GM18873 (cell line): ENCODE results near the gene ZFYVE27.

ENCODE experiments used
- ATAC-seq: cut with Tn5 transposase; IDR thresholded peaks from one replicate; pipeline ENCODE4 v1.9.1; 2021; ENCODE audit warnings: mild to moderate bottlenecking, moderate library complexity, moderate number of reproducible peaks; ENCODE audit not compliant: unreplicated experiment, low FRiP score

The ZFYVE27 gene

GRCh38 chr10:97785231-97785630 lies 48.3 kb downstream of the ZFYVE27 start:
- ATAC-seq: no peak

DNA sequence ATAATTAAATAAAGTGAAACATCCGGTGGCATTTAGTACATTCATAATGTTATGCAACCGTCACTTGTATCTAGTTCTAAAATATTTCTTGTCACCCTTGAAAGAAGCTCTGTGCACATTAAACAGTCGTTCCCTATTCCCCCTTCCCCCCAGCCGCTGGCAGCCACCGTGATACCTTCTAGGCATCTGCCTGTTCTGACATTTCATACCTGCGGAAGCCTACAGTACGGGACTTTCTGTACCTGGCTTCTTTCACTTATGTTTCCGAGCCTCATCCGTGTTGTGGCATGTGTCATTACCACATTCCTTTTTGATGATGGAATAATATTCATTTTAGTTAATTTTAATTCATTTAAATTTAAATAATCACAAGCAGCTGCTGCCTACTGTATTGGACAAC lies 48.8 kb downstream of the ZFYVE27 start:
- ATAC-seq: no peak

DNA sequence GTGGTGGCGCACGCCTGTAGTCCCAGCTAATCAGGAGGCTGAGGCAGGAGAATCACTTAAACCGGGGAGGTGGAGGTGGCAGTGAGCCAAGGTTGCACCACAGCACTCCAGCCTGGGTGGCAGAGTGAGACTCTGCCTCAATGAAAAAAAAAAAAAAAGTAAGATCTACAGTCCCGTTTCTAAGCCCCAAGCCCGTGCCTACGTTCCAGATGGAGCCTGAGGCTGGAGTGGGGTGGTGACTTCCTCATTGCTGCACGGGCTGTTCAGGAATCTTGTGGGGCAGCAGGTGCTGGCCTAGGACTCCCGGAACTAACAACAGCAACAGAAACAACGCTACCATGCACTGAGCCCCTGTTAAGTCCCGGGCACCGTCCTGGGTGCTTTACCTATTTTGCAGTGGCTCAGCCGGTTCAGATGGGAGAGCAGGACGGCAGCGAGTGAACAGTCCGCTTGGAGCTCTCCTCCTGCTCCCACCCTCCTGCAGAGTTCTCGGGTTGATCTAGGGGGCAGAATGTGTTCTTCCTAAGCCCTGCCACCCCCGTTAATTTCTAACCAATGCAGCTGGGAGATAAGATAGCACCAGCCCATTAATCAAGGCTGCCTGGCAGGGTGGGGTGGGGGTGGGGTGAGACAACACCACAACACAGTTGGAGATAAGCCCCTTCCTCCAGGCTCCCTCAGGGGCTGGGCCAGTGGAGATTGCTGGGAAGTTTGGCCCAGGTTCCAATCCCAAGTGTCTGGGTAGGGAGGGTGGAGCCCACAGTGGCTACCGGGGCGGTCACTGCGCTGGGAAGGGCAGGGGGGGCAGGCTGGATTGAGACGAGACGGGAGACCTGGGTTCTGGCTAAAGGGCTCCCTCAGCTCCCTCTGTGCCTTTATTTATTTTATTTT lies 51.9 kb downstream of the ZFYVE27 start:
- no peak for ATAC-seq

- no peak for ATAC-seq
Observed at GRCh38 chr10:97789770-97790397, 53.0 kb downstream of the ZFYVE27 start.

DNA sequence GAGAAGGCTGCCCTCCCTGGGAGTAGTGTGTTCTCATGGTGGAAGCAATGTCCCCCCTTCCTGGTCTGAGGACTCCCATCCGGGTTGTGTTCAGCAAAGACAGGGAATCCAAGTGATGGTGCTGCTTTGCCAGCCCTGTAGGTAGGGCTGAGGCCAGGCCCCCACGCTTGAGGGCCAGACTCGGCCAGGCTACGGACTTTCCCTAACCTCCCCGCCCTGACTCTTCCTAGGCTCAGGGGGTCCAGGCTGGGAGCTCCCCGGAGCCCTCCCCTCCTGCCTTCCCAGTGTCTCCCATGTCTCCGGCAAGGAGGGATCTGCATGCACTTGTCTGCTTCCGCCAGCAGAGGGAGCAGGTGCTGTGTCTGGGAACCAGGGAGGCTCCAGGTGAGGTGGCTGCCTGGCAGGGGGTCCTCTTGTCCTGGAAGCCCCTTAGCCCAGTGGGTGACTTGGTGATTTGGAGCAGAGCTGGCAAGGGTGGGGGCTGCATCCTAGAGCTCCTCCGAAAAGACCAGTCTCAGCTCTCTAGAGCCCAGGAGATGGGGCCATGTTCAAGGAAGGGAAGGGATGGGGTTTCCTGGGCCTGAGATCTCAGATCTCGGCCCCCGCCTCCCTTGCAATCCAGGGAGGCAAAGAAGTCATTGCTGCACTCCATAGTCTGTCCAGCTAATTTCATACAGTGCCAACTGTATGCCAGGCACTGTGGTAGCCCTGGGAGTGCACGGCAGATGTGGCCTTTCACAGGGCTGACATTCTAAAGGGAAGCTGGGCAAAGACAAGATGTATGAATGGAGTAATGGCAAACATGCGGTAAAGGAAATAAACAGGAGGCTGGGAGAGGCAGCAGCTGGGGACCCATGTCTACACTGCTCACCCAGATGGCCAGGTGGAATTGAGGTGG lies 55.1 kb downstream of the ZFYVE27 start:
- no peak for ATAC-seq

- no peak for ATAC-seq
Observed at GRCh38 chr10:97795886-97796285, 59.0 kb downstream of the ZFYVE27 start.

GRCh38 chr10:97796651-97797050 lies 59.7 kb downstream of the ZFYVE27 start:
- no peak for ATAC-seq

- no peak for ATAC-seq
Observed at GRCh38 chr10:97798958-97799610, 62.2 kb downstream of the ZFYVE27 start.

DNA sequence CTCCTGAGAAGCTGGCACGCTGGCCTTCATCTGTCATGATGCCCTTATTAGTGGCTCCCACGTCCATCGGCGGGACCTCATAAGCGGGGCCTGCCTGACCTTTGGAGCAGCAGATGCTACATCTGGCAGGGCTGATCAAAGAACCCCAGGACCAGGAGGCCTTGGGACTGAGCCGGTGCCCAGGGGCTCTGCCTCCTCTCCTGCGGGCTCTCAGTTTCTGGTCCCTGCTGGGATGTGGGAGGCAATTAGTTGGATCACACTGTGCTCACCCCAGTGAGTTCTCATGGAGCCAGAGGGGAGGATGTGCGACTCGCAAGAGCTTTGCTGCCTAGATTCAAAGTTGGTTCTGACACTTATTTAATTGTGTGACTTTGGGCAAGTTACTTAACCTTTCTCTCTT lies 63.5 kb downstream of the ZFYVE27 start:
- ATAC-seq: no peak

GRCh38 chr10:97801422-97801821 lies 64.5 kb downstream of the ZFYVE27 start:
- ATAC-seq: no peak

DNA sequence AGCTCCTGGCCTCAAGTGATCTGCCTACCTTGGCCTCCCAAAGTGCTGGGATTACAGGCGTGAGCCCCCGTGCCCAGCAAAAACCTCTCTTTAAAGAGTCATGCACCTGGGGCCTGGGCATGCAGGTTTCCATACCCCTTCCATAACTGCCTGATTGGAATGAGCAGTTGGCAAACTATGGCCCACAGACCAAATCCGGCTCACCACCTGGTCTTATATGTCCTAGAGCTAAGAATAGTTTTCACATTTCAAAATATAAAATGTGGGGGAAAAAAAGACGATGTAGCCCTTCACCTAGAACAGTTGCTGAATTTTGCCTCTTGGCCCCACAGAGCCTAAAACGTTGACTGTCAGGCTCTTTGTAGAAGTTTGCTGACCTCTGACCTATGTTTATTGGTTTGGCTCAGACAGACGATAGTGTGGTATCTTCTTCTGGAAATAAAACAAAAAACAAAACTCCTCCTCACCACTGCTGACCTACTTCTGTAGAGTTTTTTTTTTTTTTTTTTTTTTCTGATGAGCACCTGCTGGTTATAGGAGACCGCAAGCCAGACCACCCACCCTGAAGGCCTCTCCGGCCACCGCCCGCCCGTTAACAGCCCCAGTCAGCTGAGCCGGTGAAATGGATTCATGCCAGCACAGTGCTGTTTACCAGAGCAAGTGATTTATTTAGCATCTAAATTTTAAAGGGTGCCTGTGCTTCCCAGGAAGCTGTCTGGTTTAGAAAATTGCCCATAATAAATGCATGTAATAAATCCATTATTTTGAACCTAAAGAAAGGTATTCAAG lies 68.4 kb downstream of the ZFYVE27 start:
- no peak for ATAC-seq

GRCh38 chr10:97805949-97806348 lies 69.0 kb downstream of the ZFYVE27 start:
- ATAC-seq: no peak

GRCh38 chr10:97810446-97810845 lies 73.5 kb downstream of the ZFYVE27 start:
- no peak for ATAC-seq
